ENCODE data around the gene LMF1. TPM values are rescaled to one million over a fixed set of nuclear protein-coding genes. Genes with fewer than 3 reads are reported as not detected.
"Not testable (repeated sequence)": the region's sequence is repeated elsewhere in the genome, so short reads cannot be mapped to it uniquely, and the experiment has no call there.

LMF1 gene
- total RNA-seq, 1 donor from 2014 or later: 19.6 TPM

GRCh38 chr16:950733-951573 is 19.8 kb downstream of the LMF1 start:
- DNase-seq (ENCODE audit: low spot score): not testable (repeated sequence)

- not testable (repeated sequence) for DNase-seq (ENCODE audit: low spot score)
Observed at GRCh38 chr16:948767-949166, 22.0 kb downstream of the LMF1 start.

- DNase-seq (ENCODE audit: low spot score): not testable (repeated sequence)
Observed at GRCh38 chr16:947922-948303, 22.9 kb downstream of the LMF1 start.

GRCh38 chr16:947255-947921 is 23.4 kb downstream of the LMF1 start:
- no peak for DNase-seq (ENCODE audit: low spot score)

- no peak for DNase-seq (ENCODE audit: low spot score)
Observed at GRCh38 chr16:946048-946395, 24.8 kb downstream of the LMF1 start.

- no peak for DNase-seq (ENCODE audit: low spot score)
Observed at GRCh38 chr16:945271-946047, 25.3 kb downstream of the LMF1 start.

- DNase-seq (ENCODE audit: low spot score): no peak
Observed at GRCh38 chr16:943971-944370, 26.8 kb downstream of the LMF1 start.

- no peak for DNase-seq (ENCODE audit: low spot score)
Observed at GRCh38 chr16:942436-943060, 28.2 kb downstream of the LMF1 start.

GRCh38 chr16:939941-940340 is 30.8 kb downstream of the LMF1 start:
- no peak for DNase-seq (ENCODE audit: low spot score)

- DNase-seq (ENCODE audit: low spot score): no peak
Observed at GRCh38 chr16:939311-939710, 31.5 kb downstream of the LMF1 start.

GRCh38 chr16:938752-939151 is 32.0 kb downstream of the LMF1 start:
- no peak for DNase-seq (ENCODE audit: low spot score)

- DNase-seq (ENCODE audit: low spot score): no peak
Observed at GRCh38 chr16:938136-938535, 32.6 kb downstream of the LMF1 start.

GRCh38 chr16:937723-938122 is 33.1 kb downstream of the LMF1 start:
- DNase-seq (ENCODE audit: low spot score): no peak

- no peak for DNase-seq (ENCODE audit: low spot score)
Observed at GRCh38 chr16:937311-937710, 33.5 kb downstream of the LMF1 start.

- no peak for DNase-seq (ENCODE audit: low spot score)
Observed at GRCh38 chr16:935684-936083, 35.1 kb downstream of the LMF1 start.

- no peak for DNase-seq (ENCODE audit: low spot score)
Observed at GRCh38 chr16:934178-934577, 36.6 kb downstream of the LMF1 start.

- DNase-seq (ENCODE audit: low spot score): no peak
Observed at GRCh38 chr16:933581-933980, 37.2 kb downstream of the LMF1 start.

GRCh38 chr16:932831-933330 is 37.9 kb downstream of the LMF1 start:
- DNase-seq (ENCODE audit: low spot score): no peak

GRCh38 chr16:931626-932500 is 38.9 kb downstream of the LMF1 start:
- DNase-seq (ENCODE audit: low spot score): no peak

- no peak for DNase-seq (ENCODE audit: low spot score)
Observed at GRCh38 chr16:931171-931570, 39.6 kb downstream of the LMF1 start.

- no peak for DNase-seq (ENCODE audit: low spot score)
Observed at GRCh38 chr16:930511-930910, 40.3 kb downstream of the LMF1 start.
